Sigmoid colon (tissue), 4 donors: ENCODE results near the gene PCDH8.

Experiments used
- CTCF ChIP-seq, 4 experiments: fragments of 450-650 bp in 3 of 4; fragments of 200-600 bp in 1 of 4; IDR thresholded peaks; one replicate each; pipeline ENCODE4 v1.5.1; 2016 to 2019; ENCODE audit warnings: antibody characterized with exemption in 4 of 4, mild to moderate bottlenecking in 3 of 4, moderate library complexity in 2 of 4
- EP300 ChIP-seq, 4 donors: sonication (generic); formaldehyde crosslinking; IDR thresholded peaks; one replicate each; pipeline ENCODE4 v1.6.1; 2017; ENCODE audit warnings: antibody characterized with exemption in 4 of 4
- POLR2A ChIP-seq, 2 donors: fragments of 450-650 bp; IDR thresholded peaks; one replicate each; pipeline ENCODE4 v1.6.1; 2016; ENCODE audit warnings: antibody characterized with exemption in 2 of 2, mild to moderate bottlenecking in 2 of 2, moderate library complexity in 2 of 2
- POLR2AphosphoS5 ChIP-seq, 4 donors: sonication (generic); formaldehyde crosslinking; IDR thresholded peaks; one replicate each; pipeline ENCODE4 v1.6.1; 2017; ENCODE audit warnings: antibody characterized with exemption in 4 of 4

DNA sequence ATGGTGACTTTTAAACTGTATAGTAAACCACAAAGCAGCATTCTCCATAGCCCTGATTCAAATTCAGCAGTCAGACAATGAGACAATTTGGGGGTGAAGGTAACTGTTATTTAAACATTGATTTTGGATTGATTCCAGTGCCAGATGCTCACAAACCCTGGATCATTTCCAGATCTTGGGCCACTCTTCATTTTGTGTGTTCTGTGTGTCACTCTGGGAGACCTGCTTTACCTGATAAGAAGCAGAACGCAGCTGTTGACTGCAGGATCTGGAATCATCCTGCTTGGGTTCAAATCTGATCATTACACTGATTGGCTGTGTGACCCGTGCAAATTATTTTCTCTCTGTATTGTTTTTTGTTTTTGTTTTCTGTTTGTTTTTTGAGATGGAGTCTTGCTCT lies 4.0 kb upstream of the PCDH8 start:
- no peak for TF ChIP-seq POLR2A (IDR thresholded peaks at IDR 0.05)
- no peak for TF ChIP-seq POLR2AphosphoS5 (IDR thresholded peaks at IDR 0.05)
- TF ChIP-seq CTCF (IDR thresholded peaks at IDR 0.05) = no peak
- TF ChIP-seq EP300 (IDR thresholded peaks at IDR 0.05) = no peak
